ENCODE data around the gene PTK6.

GRCh38 chr20:63541371-63541770, 4.2 kb upstream of the PTK6 start:
- TF ChIP-seq ZFP30 (CRISPR knock-in tag; IDR thresholded peaks at IDR 0.05) (no peak), POU6F1 (CRISPR knock-in tag; IDR thresholded peaks at IDR 0.05; ENCODE audit: borderline replicate concordance, low read depth) (no peak), PATZ1 (CRISPR knock-in tag; IDR thresholded peaks at IDR 0.05; ENCODE audit: borderline replicate concordance) (no peak)
